ENCODE results near the gene RPS5. TPM values are rescaled to one million over a fixed set of nuclear protein-coding genes. Genes with fewer than 3 reads are reported as not detected.

The RPS5 gene
- total RNA-seq, 1 experiment from 2014 or later: 1,982 TPM

DNA sequence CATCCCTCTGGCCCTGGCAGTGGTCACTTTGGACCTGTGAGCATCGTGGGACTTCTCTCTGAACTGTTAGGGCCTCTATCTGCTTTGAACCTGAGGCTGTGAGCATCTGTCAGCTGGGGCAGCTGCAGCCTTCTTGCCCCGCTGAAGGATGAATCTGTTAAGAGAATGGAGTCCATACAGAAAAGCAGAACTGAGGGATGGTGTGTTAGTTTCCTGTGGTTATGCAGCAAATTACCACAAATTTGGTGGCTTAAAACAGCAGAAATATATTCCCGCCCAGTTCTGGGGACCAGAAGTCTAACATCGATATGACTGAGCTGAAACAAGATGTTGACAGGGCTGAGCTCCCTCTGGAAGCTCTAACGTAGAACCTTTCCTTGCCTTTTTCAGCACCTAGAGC, 22.9 kb upstream of the RPS5 start:
- Histone ChIP-seq H3K4me3 (replicated peaks in 1 of 2; ENCODE audit: low read depth in 1 of 2, low read length in 2 of 2) (no peak overlapping the region), H3K27ac (ENCODE audit: low read depth, low read length) (no peak overlapping the region), H4K20me1 (ENCODE audit: insufficient read depth) (no peaks in the 10 kb centered on the region), H2AFZ (ENCODE audit: low read depth, low read length, poor library complexity, severe bottlenecking) (no peak overlapping the region), H3K9me2 (ENCODE audit: insufficient read depth) (no peaks in the 10 kb centered on the region), H3K4me2 (ENCODE audit: low read length) (no peak overlapping the region), H3K9ac (ENCODE audit: low read length) (no peak overlapping the region), H3K27me3 (ENCODE audit: insufficient read depth, low read length) (no peaks in the 10 kb centered on the region), H3K36me3 (ENCODE audit: control insufficient read depth in 1 of 2, insufficient read depth in 2 of 2, low read length in 2 of 2) (no peaks in the 10 kb centered on the region), H3K4me1 (ENCODE audit: control insufficient read depth in 1 of 2, insufficient read depth in 2 of 2, low read length in 2 of 2) (peaks cover 6 to 19% of the 10 kb centered on the region in 2 experiments; a peak in 3 of 4 replicates), H3K79me2 (ENCODE audit: insufficient read depth, low read length) (0 out of 2 replicates have a peak, but pooled peaks cover 3% of the 10 kb centered on the region), H3K9me3 (ENCODE audit: control insufficient read depth in 1 of 2, insufficient read depth in 1 of 2, low read depth in 1 of 2, low read length in 2 of 2) (no peaks in the 10 kb centered on the region)
- ChIA-PET RAD21 (ENCODE audit: low non-redundant PET in 1 of 2, low total read pairs in 2 of 2, uncharacterized antibody in 2 of 2, unreplicated experiment in 2 of 2) (no interaction called here), POLR2A (interaction anchor here (1.8 to 2.2 kb wide), 2 partner anchors 12 to 15 kb away, joined by 6 to 7 read pairs; no protein-coding TSS in a partner anchor), CTCF (no interaction called here)
- intact Hi-C loops (cut with micrococcal nuclease): no loop called here
- ATAC-seq (no peak), DNase-seq (ENCODE audit: low read depth, low spot score) (no peak)
- BruUV-seq (replicated peaks): no TSS peak
- TF ChIP-seq EZH2phosphoT487 (IDR thresholded peaks at IDR 0.05; ENCODE audit: borderline replicate concordance) (no peak), FOSL1 (IDR thresholded peaks at IDR 0.05; ENCODE audit: low read depth) (no peak), TCF7L2 (IDR thresholded peaks at IDR 0.05; ENCODE audit: borderline replicate concordance, extremely low read depth, insufficient read depth, insufficient read length) (no peak), POLR2AphosphoS5 (IDR thresholded peaks at IDR 0.05; ENCODE audit: low read depth, low read length) (no peak), YY1 (IDR thresholded peaks at IDR 0.05; ENCODE audit: extremely low read depth, insufficient replicate concordance, low read depth, low read length) (no peak), EGR1 (IDR thresholded peaks at IDR 0.05; ENCODE audit: low read depth) (no peak), SRF (IDR thresholded peaks at IDR 0.05; ENCODE audit: low read depth) (no peak)
- TF ChIP-seq, protein P1, sequence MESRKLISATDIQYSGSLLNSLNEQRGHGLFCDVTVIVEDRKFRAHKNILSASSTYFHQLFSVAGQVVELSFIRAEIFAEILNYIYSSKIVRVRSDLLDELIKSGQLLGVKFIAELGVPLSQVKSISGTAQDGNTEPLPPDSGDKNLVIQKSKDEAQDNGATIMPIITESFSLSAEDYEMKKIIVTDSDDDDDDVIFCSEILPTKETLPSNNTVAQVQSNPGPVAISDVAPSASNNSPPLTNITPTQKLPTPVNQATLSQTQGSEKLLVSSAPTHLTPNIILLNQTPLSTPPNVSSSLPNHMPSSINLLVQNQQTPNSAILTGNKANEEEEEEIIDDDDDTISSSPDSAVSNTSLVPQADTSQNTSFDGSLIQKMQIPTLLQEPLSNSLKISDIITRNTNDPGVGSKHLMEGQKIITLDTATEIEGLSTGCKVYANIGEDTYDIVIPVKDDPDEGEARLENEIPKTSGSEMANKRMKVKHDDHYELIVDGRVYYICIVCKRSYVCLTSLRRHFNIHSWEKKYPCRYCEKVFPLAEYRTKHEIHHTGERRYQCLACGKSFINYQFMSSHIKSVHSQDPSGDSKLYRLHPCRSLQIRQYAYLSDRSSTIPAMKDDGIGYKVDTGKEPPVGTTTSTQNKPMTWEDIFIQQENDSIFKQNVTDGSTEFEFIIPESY (IDR thresholded peaks at IDR 0.05; ENCODE audit: extremely low read depth, insufficient replicate concordance, low read length): no peak
- TF ChIP-seq, protein P2, sequence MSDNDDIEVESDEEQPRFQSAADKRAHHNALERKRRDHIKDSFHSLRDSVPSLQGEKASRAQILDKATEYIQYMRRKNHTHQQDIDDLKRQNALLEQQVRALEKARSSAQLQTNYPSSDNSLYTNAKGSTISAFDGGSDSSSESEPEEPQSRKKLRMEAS (IDR thresholded peaks at IDR 0.05): no peak
- TF ChIP-seq, protein P3, sequence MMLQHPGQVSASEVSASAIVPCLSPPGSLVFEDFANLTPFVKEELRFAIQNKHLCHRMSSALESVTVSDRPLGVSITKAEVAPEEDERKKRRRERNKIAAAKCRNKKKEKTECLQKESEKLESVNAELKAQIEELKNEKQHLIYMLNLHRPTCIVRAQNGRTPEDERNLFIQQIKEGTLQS (IDR thresholded peaks at IDR 0.05): no peak
